ENCODE measurements around the gene GRIN2C.

DNA sequence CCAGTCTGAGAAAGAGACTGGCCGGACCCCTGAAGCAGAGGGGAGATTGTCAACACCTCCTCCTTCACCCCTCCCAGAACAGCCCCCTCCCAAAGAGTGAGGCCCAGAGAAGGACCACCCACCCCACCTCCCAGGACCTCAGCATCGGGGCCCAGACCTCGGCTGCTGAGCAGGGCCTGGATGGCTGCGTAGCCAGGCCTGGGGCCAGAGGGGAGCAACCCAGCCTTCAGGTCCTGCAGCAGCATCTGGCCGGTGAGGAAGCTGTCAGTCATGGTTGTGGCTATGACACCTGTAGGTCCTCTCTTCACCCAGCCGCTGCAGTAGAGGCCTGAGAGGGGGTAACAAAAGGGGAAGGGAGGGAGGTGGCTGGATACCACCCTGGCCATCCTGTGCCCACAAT is 3.2 kb upstream of the GRIN2C start:
- TF ChIP-seq EZH2phosphoT487 (IDR thresholded peaks at IDR 0.05; ENCODE audit: low read length), result no peak
- TF ChIP-seq, protein P1, sequence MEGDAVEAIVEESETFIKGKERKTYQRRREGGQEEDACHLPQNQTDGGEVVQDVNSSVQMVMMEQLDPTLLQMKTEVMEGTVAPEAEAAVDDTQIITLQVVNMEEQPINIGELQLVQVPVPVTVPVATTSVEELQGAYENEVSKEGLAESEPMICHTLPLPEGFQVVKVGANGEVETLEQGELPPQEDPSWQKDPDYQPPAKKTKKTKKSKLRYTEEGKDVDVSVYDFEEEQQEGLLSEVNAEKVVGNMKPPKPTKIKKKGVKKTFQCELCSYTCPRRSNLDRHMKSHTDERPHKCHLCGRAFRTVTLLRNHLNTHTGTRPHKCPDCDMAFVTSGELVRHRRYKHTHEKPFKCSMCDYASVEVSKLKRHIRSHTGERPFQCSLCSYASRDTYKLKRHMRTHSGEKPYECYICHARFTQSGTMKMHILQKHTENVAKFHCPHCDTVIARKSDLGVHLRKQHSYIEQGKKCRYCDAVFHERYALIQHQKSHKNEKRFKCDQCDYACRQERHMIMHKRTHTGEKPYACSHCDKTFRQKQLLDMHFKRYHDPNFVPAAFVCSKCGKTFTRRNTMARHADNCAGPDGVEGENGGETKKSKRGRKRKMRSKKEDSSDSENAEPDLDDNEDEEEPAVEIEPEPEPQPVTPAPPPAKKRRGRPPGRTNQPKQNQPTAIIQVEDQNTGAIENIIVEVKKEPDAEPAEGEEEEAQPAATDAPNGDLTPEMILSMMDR (IDR thresholded peaks at IDR 0.05; ENCODE audit: low read length), result no peak
